GM18519 (cell line): ENCODE data around the gene MEPCE.
"Not testable (repeated sequence)": the region's sequence is repeated elsewhere in the genome, so short reads cannot be mapped to it uniquely, and the experiment has no call there.

Source experiments
- ATAC-seq: cut with Tn5 transposase; IDR thresholded peaks from one replicate; pipeline ENCODE4 v1.9.1; 2021; ENCODE audit warnings: mild to moderate bottlenecking, moderate library complexity; ENCODE audit not compliant: unreplicated experiment, low FRiP score

MEPCE gene

GRCh38 chr7:100453854-100454253 lies 24.2 kb downstream of the MEPCE start:
- ATAC-seq, result not testable (repeated sequence)

GRCh38 chr7:100455206-100455605 lies 25.6 kb downstream of the MEPCE start:
- ATAC-seq, result no peak

- no peak for ATAC-seq
Observed at GRCh38 chr7:100456562-100456961, 26.9 kb downstream of the MEPCE start.

- no peak for ATAC-seq
Observed at GRCh38 chr7:100457033-100457432, 27.4 kb downstream of the MEPCE start.

- no peak for ATAC-seq
Observed at GRCh38 chr7:100464210-100464660, 34.6 kb downstream of the MEPCE start, which contains the start of gene SPACDR. SPACDR (minus strand) TSS chr7:100464260; CDS start chr7:100464025, 235 bp downstream.

GRCh38 chr7:100464791-100465190 lies 35.2 kb downstream of the MEPCE start:
- ATAC-seq, result no peak

- no peak for ATAC-seq
Observed at GRCh38 chr7:100465299-100465698, 35.7 kb downstream of the MEPCE start.

- ATAC-seq, result no peak
Observed at GRCh38 chr7:100465702-100466311, 36.2 kb downstream of the MEPCE start.

GRCh38 chr7:100466653-100467605 lies 37.3 kb downstream of the MEPCE start:
- no peak for ATAC-seq

GRCh38 chr7:100467638-100468373 lies 38.2 kb downstream of the MEPCE start:
- no peak for ATAC-seq

GRCh38 chr7:100469227-100470044 lies 39.8 kb downstream of the MEPCE start:
- ATAC-seq, result no peak

- no peak for ATAC-seq
Observed at GRCh38 chr7:100471021-100471420, 41.4 kb downstream of the MEPCE start.

- ATAC-seq, result no peak
Observed at GRCh38 chr7:100472121-100472851, 42.7 kb downstream of the MEPCE start.

- no peak for ATAC-seq
Observed at GRCh38 chr7:100472854-100473499, 43.3 kb downstream of the MEPCE start.

GRCh38 chr7:100475549-100475948 lies 45.9 kb downstream of the MEPCE start:
- ATAC-seq, result no peak

- ATAC-seq, result no peak
Observed at GRCh38 chr7:100476101-100476780, 46.6 kb downstream of the MEPCE start.

GRCh38 chr7:100476903-100477870 lies 47.6 kb downstream of the MEPCE start:
- no peak for ATAC-seq
